HepG2 (cell line): ENCODE measurements around the gene IGFBP5. TPM values are rescaled to one million over a fixed set of nuclear protein-coding genes. Genes with fewer than 3 reads are reported as not detected.

Source experiments
- ATAC-seq: fragments of 200-7000 bp; cut with Tn5 transposase; 3 replicates; pipeline ENCODE4 v1.9.1; 2020; ENCODE audit warnings: mild to moderate bottlenecking, moderate library complexity
- BruUV-seq: library from RNA; stranded (reverse); fragments of 400-500 nt; replicated peaks from 2 replicates; lab custom pipeline; 2021; lab: Mats Ljungman, UMichigan
- CTCF ChIA-PET: fragments of 300-600 bp; formaldehyde crosslinking; extraction: SDS; loops from one replicate; lab custom pipeline; 2021; ENCODE audit warnings: low total read pairs, inconsistent platforms, low intra/inter-chr PET ratio; lab: Yijun Ruan, JAX
- POLR2A ChIA-PET: fragments of 350-600 bp; sonication (Branson Sonifier 250); formaldehyde crosslinking; loops from one replicate; lab custom pipeline; 2020; ENCODE audit warnings: antibody characterized with exemption, inconsistent platforms; lab: Yijun Ruan, JAX
- DNase-seq: peaks from one replicate; pipeline ENCODE4 v3.0.0-alpha.2; 2015; ENCODE audit warnings: low spot score
- FAIRE-seq: peaks from 3 replicates; lab custom pipeline; 2011; peaks lifted over from hg19 to GRCh38; lab: Jason Lieb, UNC
- H2AFZ ChIP-seq: one replicate; pipeline ENCODE4 v1.6.1; 2011; ENCODE audit warnings: low read length, inconsistent platforms
- H3K27ac ChIP-seq: fragments of 300-600 bp; 3 replicates; pipeline ENCODE4 v1.8.0; 2011; ENCODE audit warnings: mixed run types, mild to moderate bottlenecking, mixed read lengths, low read length, inconsistent platforms; ENCODE audit not compliant: insufficient read depth; ENCODE audit errors: extremely low read length
- H3K27me3 ChIP-seq, 2 experiments: fragments of 200-600 bp in 1 of 2; 2 replicates in 1 of 2; 3 replicates in 1 of 2; pipeline versions ENCODE4 v1.6.0 to v1.8.0; 2011; ENCODE audit warnings: low read length in 2 of 2, mild to moderate bottlenecking in 2 of 2, moderate library complexity in 2 of 2, inconsistent platforms in 1 of 2; ENCODE audit not compliant: insufficient read depth in 2 of 2, control insufficient read depth in 1 of 2
- H3K36me3 ChIP-seq, 2 experiments: fragments of 200-600 bp in 1 of 2; replicated peaks in 1 of 2; 2 replicates in 1 of 2; 3 replicates in 1 of 2; pipeline versions ENCODE4 v1.5.1 to v1.8.0; 2011; ENCODE audit warnings: low read length in 2 of 2, inconsistent platforms in 1 of 2; ENCODE audit not compliant: insufficient read depth in 2 of 2, control insufficient read depth in 1 of 2
- H3K4me1 ChIP-seq: 2 replicates; pipeline ENCODE4 v1.5.1; 2012; ENCODE audit warnings: low read length, inconsistent platforms; ENCODE audit not compliant: insufficient read depth
- H3K4me2 ChIP-seq: 2 replicates; pipeline ENCODE4 v1.6.0; 2011; ENCODE audit warnings: low read depth, low read length, inconsistent platforms
- H3K4me3 ChIP-seq, 3 experiments: fragments of 200-600 bp in 1 of 3; sonication (generic), shearing (Covaris generic) in 1 of 3; replicated peaks in 1 of 3; 2 replicates each; pipeline ENCODE4 v1.5.1; 2011 to 2016; ENCODE audit warnings: low read length in 3 of 3, inconsistent platforms in 2 of 3, low read depth in 2 of 3, mild to moderate bottlenecking in 2 of 3, control low read depth in 1 of 3, mixed read lengths in 1 of 3; ENCODE audit not compliant: insufficient read depth in 1 of 3
- H3K79me2 ChIP-seq: one replicate; pipeline ENCODE4 v1.6.1; 2011; ENCODE audit warnings: low read length, inconsistent platforms; ENCODE audit not compliant: insufficient read depth
- H3K9ac ChIP-seq: 2 replicates; pipeline ENCODE4 v1.6.0; 2011; ENCODE audit warnings: mild to moderate bottlenecking, low read depth, low read length, inconsistent platforms; ENCODE audit not compliant: insufficient read depth
- H3K9me3 ChIP-seq: 2 replicates; pipeline ENCODE4 v1.5.1; 2012; ENCODE audit warnings: mild to moderate bottlenecking, low read length
- H4K20me1 ChIP-seq: 2 replicates; pipeline ENCODE4 v1.6.0; 2011; ENCODE audit warnings: inconsistent platforms, mild to moderate bottlenecking, low read length, moderate library complexity; ENCODE audit not compliant: insufficient read depth
- HNF4A ChIP-seq: sonication (generic); formaldehyde crosslinking; IDR thresholded peaks from 2 replicates; pipeline ENCODE4 v1.4.0; 2020; ENCODE audit warnings: missing genetic modification reagents
- IRX3 ChIP-seq: sonication (generic); formaldehyde crosslinking; IDR thresholded peaks from 2 replicates; pipeline ENCODE4 v1.8.1; 2023; ENCODE audit warnings: mild to moderate bottlenecking, low read depth, missing genetic modification reagents, borderline replicate concordance
- MAFK ChIP-seq, 2 experiments: IDR thresholded peaks in 1 of 2; conservative IDR thresholded peaks in 1 of 2; 2 replicates each; pipeline ENCODE4 v1.6.1; 2011; ENCODE audit warnings: improper control_type of control experiment in 2 of 2, low read length in 2 of 2
- RARA ChIP-seq: IDR thresholded peaks from 2 replicates; pipeline ENCODE4 v1.6.1; 2016; ENCODE audit warnings: missing genetic modification reagents, missing compliant biosample characterization
- TBX2 ChIP-seq: sonication (generic); formaldehyde crosslinking; IDR thresholded peaks from 2 replicates; pipeline ENCODE4 v1.5.0; 2020; ENCODE audit warnings: missing genetic modification reagents, mild to moderate bottlenecking, borderline replicate concordance
- ZNF607 ChIP-seq: sonication (generic); formaldehyde crosslinking; IDR thresholded peaks from 2 replicates; pipeline ENCODE4 v1.5.1; 2020; ENCODE audit warnings: missing genetic modification reagents, mild to moderate bottlenecking, borderline replicate concordance
- WGBS: methylation state at CpG from one replicate; pipeline ENCODE4 v1.1.6; 2017; ENCODE audit warnings: low lambda C conversion rate; 5-methylcytosine and 5-hydroxymethylcytosine counted together
- in situ Hi-C: cut with HindIII; loops from 2 replicates; pipeline ENCODE4 v1.10.0; 2017; ENCODE audit warnings: low pct_unique_long_range_greater_than_20kb; ENCODE audit not compliant: extremely low pct_ligation_motif_present
- intact Hi-C: fragments of 100-400 bp; cut with micrococcal nuclease; formaldehyde crosslinking; loops from one replicate; pipeline ENCODE4 v1.10.0; 2022; ENCODE audit not compliant: unreplicated experiment
- polyA plus RNA-seq, 8 experiments: library from polyadenylated mRNA; depleted of rRNA in 3 of 8; stranded (reverse) in 7 of 8; unstranded in 1 of 8; fragments of >200 nt; fragmentation: Illumina TruSeq in 4 of 8; extraction: Trizol in 4 of 8; gene quantifications; 2 replicates each; pipeline versions ENCODE4 v1.2.1 to v1.2.3, GENCODE V29; 2011 to 2016; ENCODE audit warnings: low read depth in 4 of 8, missing spikeins in 1 of 8, mixed read lengths in 1 of 8; ENCODE audit not compliant: insufficient read depth in 1 of 8
- total RNA-seq, 5 experiments: library from RNA; depleted of rRNA; stranded (reverse); fragments of >200 nt; fragmentation: Illumina TruSeq; extraction: Trizol; gene quantifications; 2 replicates each; pipeline ENCODE4 v1.2.3, GENCODE V29; 2016; ENCODE audit warnings: low read depth in 1 of 5
- TF ChIP-seq, protein P1 (sequence below): sonication (generic); formaldehyde crosslinking; IDR thresholded peaks from 2 replicates; pipeline ENCODE4 v1.4.0; 2020; ENCODE audit warnings: missing genetic modification reagents
- TF ChIP-seq, protein P2 (sequence below): sonication (generic); formaldehyde crosslinking; IDR thresholded peaks from 2 replicates; pipeline ENCODE4 v1.9.0; 2022; ENCODE audit warnings: low read depth, missing genetic modification reagents

IGFBP5 gene
- total and polyA plus RNA-seq, 2 of the 13 experiments (the other 11 are each of a cell fraction or from before 2014, with no cell fraction given), result 0.15 TPM; not detected in 1

DNA sequence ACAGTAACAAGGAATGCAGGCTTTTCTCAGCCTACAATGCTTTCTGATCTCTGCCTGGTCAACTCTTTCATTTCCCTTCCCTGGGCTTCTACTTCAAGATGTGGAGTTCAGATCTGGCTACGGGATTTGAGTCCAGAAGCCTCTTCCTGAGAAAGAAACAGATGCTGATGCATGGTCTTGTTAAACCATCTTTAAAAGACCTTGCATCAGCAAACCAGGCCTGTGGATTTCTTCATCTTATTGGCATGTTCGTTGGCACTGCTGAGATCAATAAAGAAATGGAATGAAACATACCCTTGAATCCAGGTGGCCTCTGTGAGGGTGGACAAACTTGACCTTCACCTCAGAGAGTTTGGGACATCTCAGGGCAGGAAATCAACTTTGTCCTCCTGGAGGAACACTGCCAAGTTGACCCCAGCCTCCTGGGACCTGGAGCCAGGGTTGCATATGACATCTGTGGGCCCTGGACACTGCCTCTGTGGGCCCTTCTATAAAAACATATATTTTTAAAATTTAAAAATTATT, 40.8 kb downstream of the IGFBP5 start:
- Histone ChIP-seq H2AFZ (no peak overlapping the region), H3K9me3 (no peaks in the 10 kb centered on the region), H3K4me2 (no peak overlapping the region), H3K9ac (no peak overlapping the region), H3K27me3 (peaks cover 0 to 19% of the 10 kb centered on the region in 2 experiments; a peak in 3 of 5 replicates), H4K20me1 (no peaks in the 10 kb centered on the region), H3K27ac (no peak overlapping the region), H3K79me2 (no peaks in the 10 kb centered on the region), H3K4me1 (peaks cover 78% of the 10 kb centered on the region), H3K4me3 (no peak overlapping the region), H3K36me3 (no peaks in the 10 kb centered on the region)
- no peak for DNase-seq
- no peak for ATAC-seq
- POLR2A ChIA-PET, result interaction anchor here (1.1 kb wide), 1 partner anchor 156 kb away, joined by 6 read pairs; the partner anchor contains the start of gene RPL37A
- BruUV-seq, result no TSS peak
- CTCF ChIA-PET, result interaction anchor here (0.9 kb wide), 1 partner anchor 12 kb away, joined by 3 read pairs; no protein-coding TSS in a partner anchor
- in situ Hi-C loops (no loop called here), intact Hi-C loops (loop anchor here (5.0 kb wide), 1 partner anchor 82 kb away; no protein-coding TSS in a partner anchor)
- FAIRE-seq, result no peak
- 35% methylated on average over 2 of the region's 2 CpGs for WGBS
- TF ChIP-seq IRX3 (no peak), TBX2 (CRISPR knock-in tag) (no peak), HNF4A (0 out of 2 replicates have a peak, but pooled peaks have one; percentile 7), ZNF607 (CRISPR knock-in tag) (no peak), RARA (peak; percentile 29; the same call in 1 of the 2 replicates), MAFK (conservative IDR thresholded peaks at IDR 0.05 in 1 of 2, IDR thresholded peaks at IDR 0.05 in 1 of 2; ENCODE audit: low read length in 2 of 2) (peak in 1 of 2 experiments; percentile 35; a peak in 2 of 4 replicates)
- TF ChIP-seq, protein P1, sequence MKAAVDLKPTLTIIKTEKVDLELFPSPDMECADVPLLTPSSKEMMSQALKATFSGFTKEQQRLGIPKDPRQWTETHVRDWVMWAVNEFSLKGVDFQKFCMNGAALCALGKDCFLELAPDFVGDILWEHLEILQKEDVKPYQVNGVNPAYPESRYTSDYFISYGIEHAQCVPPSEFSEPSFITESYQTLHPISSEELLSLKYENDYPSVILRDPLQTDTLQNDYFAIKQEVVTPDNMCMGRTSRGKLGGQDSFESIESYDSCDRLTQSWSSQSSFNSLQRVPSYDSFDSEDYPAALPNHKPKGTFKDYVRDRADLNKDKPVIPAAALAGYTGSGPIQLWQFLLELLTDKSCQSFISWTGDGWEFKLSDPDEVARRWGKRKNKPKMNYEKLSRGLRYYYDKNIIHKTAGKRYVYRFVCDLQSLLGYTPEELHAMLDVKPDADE (CRISPR knock-in tag), result no peak
- TF ChIP-seq, protein P2, sequence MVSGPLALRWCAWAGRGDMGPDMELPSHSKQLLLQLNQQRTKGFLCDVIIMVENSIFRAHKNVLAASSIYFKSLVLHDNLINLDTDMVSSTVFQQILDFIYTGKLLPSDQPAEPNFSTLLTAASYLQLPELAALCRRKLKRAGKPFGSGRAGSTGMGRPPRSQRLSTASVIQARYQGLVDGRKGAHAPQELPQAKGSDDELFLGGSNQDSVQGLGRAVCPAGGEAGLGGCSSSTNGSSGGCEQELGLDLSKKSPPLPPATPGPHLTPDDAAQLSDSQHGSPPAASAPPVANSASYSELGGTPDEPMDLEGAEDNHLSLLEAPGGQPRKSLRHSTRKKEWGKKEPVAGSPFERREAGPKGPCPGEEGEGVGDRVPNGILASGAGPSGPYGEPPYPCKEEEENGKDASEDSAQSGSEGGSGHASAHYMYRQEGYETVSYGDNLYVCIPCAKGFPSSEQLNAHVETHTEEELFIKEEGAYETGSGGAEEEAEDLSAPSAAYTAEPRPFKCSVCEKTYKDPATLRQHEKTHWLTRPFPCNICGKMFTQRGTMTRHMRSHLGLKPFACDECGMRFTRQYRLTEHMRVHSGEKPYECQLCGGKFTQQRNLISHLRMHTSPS (CRISPR knock-in tag), result no peak
